Skeletal muscle tissue (tissue), 4 donors: ENCODE measurements around the gene MAP4K4. TPM values are rescaled to one million over a fixed set of nuclear protein-coding genes. Genes with fewer than 3 reads are reported as not detected.
"Not testable (repeated sequence)": the region's sequence is repeated elsewhere in the genome, so short reads cannot be mapped to it uniquely, and the experiment has no call there.

Source experiments
- H3K27ac ChIP-seq: one replicate; pipeline ENCODE4 v1.7.0; 2013; ENCODE audit warnings: mild to moderate bottlenecking, low read depth, low read length, inconsistent platforms
- H3K27me3 ChIP-seq, 3 donors: one replicate each; pipeline ENCODE4 v1.7.0; 2013; ENCODE audit warnings: low read length in 3 of 3; ENCODE audit not compliant: control insufficient read depth in 3 of 3, insufficient read depth in 3 of 3
- H3K36me3 ChIP-seq, 3 donors: one replicate each; pipeline ENCODE4 v1.7.0; 2013; ENCODE audit warnings: low read length in 3 of 3; ENCODE audit not compliant: control insufficient read depth in 3 of 3, insufficient read depth in 3 of 3
- H3K4me1 ChIP-seq, 3 donors: one replicate each; pipeline ENCODE4 v1.7.0; 2013; ENCODE audit warnings: low read length in 3 of 3, mild to moderate bottlenecking in 3 of 3; ENCODE audit not compliant: control insufficient read depth in 3 of 3, insufficient read depth in 3 of 3
- H3K4me3 ChIP-seq, 3 donors: one replicate each; pipeline ENCODE4 v1.7.0; 2013; ENCODE audit warnings: low read length in 3 of 3
- H3K9ac ChIP-seq, 3 donors: one replicate each; pipeline ENCODE4 v1.7.0; 2013; ENCODE audit warnings: low read length in 3 of 3, mild to moderate bottlenecking in 3 of 3, moderate library complexity in 2 of 3, low read depth in 1 of 3
- H3K9me3 ChIP-seq, 3 donors: one replicate each; pipeline ENCODE4 v1.7.0; 2013; ENCODE audit warnings: low read length in 3 of 3; ENCODE audit not compliant: control insufficient read depth in 3 of 3
- total RNA-seq: library from RNA; depleted of rRNA; stranded (reverse); fragments of >200 nt; gene quantifications from one replicate; pipeline ENCODE4 v1.2.3, GENCODE V29; 2014
- donor health status: Osteomylitis.

MAP4K4 gene
- total RNA-seq, 1 donor from 2014 or later = 77.2 TPM

DNA sequence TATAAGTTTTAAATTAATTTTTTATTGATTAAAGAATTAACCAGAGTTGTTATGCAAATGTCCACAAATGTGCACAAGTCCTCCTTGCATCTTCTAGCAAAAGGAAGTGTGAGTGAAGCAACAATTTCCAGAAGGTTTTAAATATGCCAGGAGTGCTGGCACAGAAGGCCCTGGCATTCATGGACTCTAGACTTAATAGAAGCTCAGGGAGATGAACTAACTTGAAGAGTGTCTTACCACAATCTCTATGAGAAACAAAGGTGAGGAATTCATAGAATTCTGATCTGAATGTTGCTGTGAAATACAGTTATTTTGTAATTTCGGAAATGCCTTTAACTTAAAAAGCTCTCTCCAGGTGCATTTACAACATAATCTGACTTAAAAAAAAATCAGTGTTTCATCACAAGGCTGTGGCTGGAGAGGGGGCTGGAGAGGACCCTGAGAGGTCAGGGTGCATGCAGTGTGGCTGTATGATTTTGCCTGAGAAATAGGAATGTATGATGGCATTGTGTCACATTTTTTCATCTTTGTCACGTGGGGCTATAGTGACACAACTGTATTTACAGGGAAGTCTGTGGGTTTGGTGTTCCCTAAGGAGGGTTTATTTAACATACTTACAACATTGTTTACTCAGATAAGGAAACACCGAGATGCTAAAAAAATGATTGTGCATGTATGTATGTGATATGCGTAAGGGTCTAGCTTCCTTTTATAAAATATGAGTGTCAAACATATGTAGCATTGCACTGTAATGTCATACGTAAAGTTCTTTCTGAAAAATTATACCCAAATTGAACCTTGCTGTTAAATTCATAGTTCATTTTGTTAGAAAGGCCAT, 66.2 kb downstream of the MAP4K4 start:
- no peaks in the 10 kb centered on the region for H3K36me3 ChIP-seq
- peaks cover 28 to 50% (median 39%) of the 10 kb centered on the region in 3 donors for H3K4me1 ChIP-seq
- H3K9ac ChIP-seq = no peak overlapping the region
- no peaks in the 10 kb centered on the region for H3K27me3 ChIP-seq
- no peaks in the 10 kb centered on the region for H3K9me3 ChIP-seq
- no peak overlapping the region for H3K4me3 ChIP-seq
- no peak overlapping the region for H3K27ac ChIP-seq

DNA sequence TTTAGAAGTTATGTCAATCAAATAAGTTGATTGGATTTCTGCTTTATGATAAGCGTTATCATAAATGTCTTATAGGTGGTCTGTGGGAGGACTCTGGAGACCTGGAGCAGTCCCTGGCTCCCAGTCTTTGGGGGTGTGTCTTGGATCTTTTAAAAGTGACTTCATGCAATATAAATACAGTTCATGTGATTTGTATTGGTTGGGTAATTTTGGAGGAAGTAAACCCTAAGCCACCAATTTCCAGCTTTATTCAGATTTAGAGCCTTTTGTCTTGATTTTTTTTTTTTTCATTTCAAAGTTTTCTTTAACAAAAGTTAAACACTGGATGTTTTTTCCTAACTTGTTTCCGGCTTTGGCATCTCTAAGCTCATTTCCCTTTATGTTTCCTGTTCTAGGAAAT, 68.8 kb downstream of the MAP4K4 start:
- no peaks in the 10 kb centered on the region for H3K36me3 ChIP-seq
- no peaks in the 10 kb centered on the region for H3K9me3 ChIP-seq
- no peak overlapping the region for H3K4me3 ChIP-seq
- no peak overlapping the region for H3K9ac ChIP-seq
- H3K27ac ChIP-seq = peak overlapping the region; percentile 51
- no peaks in the 10 kb centered on the region for H3K27me3 ChIP-seq
- H3K4me1 ChIP-seq = peaks cover 36 to 59% (median 48%) of the 10 kb centered on the region in 3 donors

DNA sequence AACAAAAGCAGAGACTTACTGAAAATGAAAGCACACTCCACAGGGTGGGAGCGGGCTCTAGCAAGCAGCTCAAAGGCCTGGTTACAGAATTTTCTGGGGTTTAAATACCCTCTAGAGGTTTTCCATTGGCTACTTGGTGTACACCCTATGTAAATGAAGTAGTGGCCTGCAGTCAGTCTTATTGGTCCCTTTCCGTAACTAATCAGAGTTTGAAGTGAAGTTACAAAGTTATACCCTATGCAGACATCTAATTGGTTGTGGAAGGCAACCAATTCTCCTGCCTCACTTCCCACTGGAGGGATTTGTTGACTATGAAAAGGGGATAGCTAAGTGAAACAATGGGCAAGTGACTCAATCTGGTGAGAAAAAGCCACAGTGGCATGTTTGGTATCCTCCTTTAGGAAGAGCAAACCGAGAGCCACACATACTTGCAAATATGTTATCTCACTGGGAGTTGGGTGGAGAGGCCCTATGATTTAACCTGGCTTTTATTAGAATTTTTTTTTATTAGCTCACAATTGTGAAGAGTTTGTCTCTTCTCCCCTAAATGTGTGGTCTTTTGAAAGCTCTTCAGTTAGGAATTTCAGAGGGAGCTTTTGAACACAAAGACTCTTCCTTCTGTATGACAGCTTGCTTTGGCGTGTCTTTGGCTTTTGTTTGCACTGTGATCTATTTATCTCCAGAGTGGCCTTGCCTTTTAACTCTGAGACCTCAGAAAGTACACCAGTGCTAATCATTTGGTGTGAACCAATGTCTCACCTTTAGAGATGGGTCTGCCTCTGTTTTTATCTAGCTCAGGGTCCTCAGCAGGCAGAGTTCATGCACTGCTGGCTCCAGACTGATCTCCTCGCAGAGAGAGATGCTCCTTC, 69.6 kb downstream of the MAP4K4 start:
- Histone ChIP-seq H3K9me3 (no peaks in the 10 kb centered on the region), H3K27me3 (no peaks in the 10 kb centered on the region), H3K9ac (no peak overlapping the region), H3K36me3 (no peaks in the 10 kb centered on the region), H3K4me3 (no peak overlapping the region), H3K27ac (peak overlapping the region; percentile 51), H3K4me1 (peaks cover 32 to 61% (median 50%) of the 10 kb centered on the region in 3 donors)

- H3K27ac ChIP-seq = no peak overlapping the region
- no peaks in the 10 kb centered on the region for H3K27me3 ChIP-seq
- peaks cover 23 to 46% (median 39%) of the 10 kb centered on the region in 3 donors for H3K4me1 ChIP-seq
Measured at GRCh38 chr2:101768556-101769220, 71.2 kb downstream of the MAP4K4 start.

GRCh38 chr2:101769726-101770125, 72.2 kb downstream of the MAP4K4 start:
- not testable (repeated sequence) for H3K9me3 ChIP-seq, H3K27me3 ChIP-seq, H3K4me3 ChIP-seq, H3K27ac ChIP-seq, H3K9ac ChIP-seq, H3K36me3 ChIP-seq
- H3K4me1 ChIP-seq = peaks cover 18 to 38% (median 32%) of the 10 kb centered on the region in 3 donors

More at GRCh38 chr2:101768556-101769220, 71.2 kb downstream of the MAP4K4 start:
- Histone ChIP-seq H3K36me3 (no peaks in the 10 kb centered on the region), H3K4me3 (no peak overlapping the region), H3K9me3 (no peaks in the 10 kb centered on the region), H3K9ac (no peak overlapping the region)

GRCh38 chr2:101770726-101771125, 73.2 kb downstream of the MAP4K4 start:
- Histone ChIP-seq H3K4me1 (peaks cover 20 to 37% (median 35%) of the 10 kb centered on the region in 3 donors), H3K4me3 (no peak overlapping the region), H3K27ac (no peak overlapping the region)

GRCh38 chr2:101771227-101771902, 73.9 kb downstream of the MAP4K4 start:
- H3K36me3 ChIP-seq = no peaks in the 10 kb centered on the region
- H3K27me3 ChIP-seq = no peaks in the 10 kb centered on the region
- no peak overlapping the region for H3K9ac ChIP-seq
- peaks cover 16 to 34% (median 33%) of the 10 kb centered on the region in 3 donors for H3K4me1 ChIP-seq
- no peak overlapping the region for H3K27ac ChIP-seq
- no peaks in the 10 kb centered on the region for H3K9me3 ChIP-seq
- H3K4me3 ChIP-seq = no peak overlapping the region

More at GRCh38 chr2:101770726-101771125, 73.2 kb downstream of the MAP4K4 start:
- H3K9me3 ChIP-seq = no peaks in the 10 kb centered on the region
- H3K36me3 ChIP-seq = no peaks in the 10 kb centered on the region
- no peak overlapping the region for H3K9ac ChIP-seq
- no peaks in the 10 kb centered on the region for H3K27me3 ChIP-seq

DNA sequence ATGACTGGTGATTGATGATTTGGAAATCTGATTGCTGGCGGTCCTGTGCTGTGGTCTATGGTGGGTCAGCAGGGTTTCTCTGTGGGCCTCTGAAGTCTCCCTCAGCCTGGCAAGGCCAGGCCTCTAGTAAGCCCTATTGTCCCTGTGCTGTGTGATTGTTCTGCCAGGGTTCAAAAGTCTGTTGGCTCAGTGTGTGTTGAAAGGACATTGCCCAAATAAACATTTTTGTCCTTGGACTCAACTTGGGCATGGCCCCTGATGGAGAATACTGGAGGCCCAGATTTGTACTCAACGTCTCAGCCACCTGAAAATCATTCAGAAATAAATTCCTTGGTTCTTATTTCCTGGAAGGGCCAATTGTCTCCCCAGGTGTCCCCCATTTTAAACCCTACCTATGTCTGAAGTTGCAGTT, 74.4 kb downstream of the MAP4K4 start:
- no peaks in the 10 kb centered on the region for H3K27me3 ChIP-seq
- H3K36me3 ChIP-seq = no peaks in the 10 kb centered on the region
- H3K27ac ChIP-seq = no peak overlapping the region
- H3K9ac ChIP-seq = no peak overlapping the region
- H3K9me3 ChIP-seq = no peaks in the 10 kb centered on the region
- H3K4me1 ChIP-seq = peaks cover 16 to 29% (median 28%) of the 10 kb centered on the region in 3 donors
- H3K4me3 ChIP-seq = no peak overlapping the region

- Histone ChIP-seq H3K4me3 (no peak overlapping the region), H3K27ac (no peak overlapping the region), H3K4me1 (peaks cover 17 to 31% (median 19%) of the 10 kb centered on the region in 3 donors), H3K36me3 (no peaks in the 10 kb centered on the region), H3K27me3 (no peaks in the 10 kb centered on the region), H3K9ac (no peak overlapping the region), H3K9me3 (no peaks in the 10 kb centered on the region)
Measured at GRCh38 chr2:101773137-101773536, 75.6 kb downstream of the MAP4K4 start.
